Activated CD8-positive, alpha-beta memory T cell treated with anti-CD3 and anti-CD28 coated beads, Interleukin-2, amount 50 U/mL, for 1 hour (primary cell): ENCODE data around the gene PLSCR3.
"Not testable (repeated sequence)": the region's sequence is repeated elsewhere in the genome, so short reads cannot be mapped to it uniquely, and the experiment has no call there.

Experiments
- DNase-seq: peaks from one replicate; pipeline ENCODE4 v3.0.0-alpha.2; 2020; ENCODE audit errors: extremely low read depth

The PLSCR3 gene

GRCh38 chr17:7380855-7381683, 13.3 kb downstream of the PLSCR3 start, which contains the start of gene TNK1:
Gene TNK1, plus strand, starts transcription at chr17:7381089. Its CDS starts 1,838 bp downstream, at chr17:7382927.
- DNase-seq, result no peak

- no peak for DNase-seq
These were observed 14.0 kb downstream of the PLSCR3 start for GRCh38 chr17:7380321-7380720.

- DNase-seq, result no peak
These were observed 15.2 kb downstream of the PLSCR3 start for GRCh38 chr17:7379134-7379533.

- DNase-seq, result no peak
These were observed 20.0 kb downstream of the PLSCR3 start for GRCh38 chr17:7374353-7374752.

- DNase-seq, result no peak
These were observed 23.5 kb downstream of the PLSCR3 start for GRCh38 chr17:7370853-7371252.

GRCh38 chr17:7369825-7370224, 24.5 kb downstream of the PLSCR3 start:
- DNase-seq, result no peak

- not testable (repeated sequence) for DNase-seq
These were observed 25.7 kb downstream of the PLSCR3 start for GRCh38 chr17:7368599-7368994.

GRCh38 chr17:7367918-7368598, 26.3 kb downstream of the PLSCR3 start:
- DNase-seq, result no peak

GRCh38 chr17:7367083-7367482, 27.2 kb downstream of the PLSCR3 start:
- no peak for DNase-seq

- DNase-seq, result not testable (repeated sequence)
These were observed 28.4 kb downstream of the PLSCR3 start for GRCh38 chr17:7365963-7366362.

GRCh38 chr17:7363311-7363710, 31.0 kb downstream of the PLSCR3 start:
- no peak for DNase-seq

GRCh38 chr17:7361906-7362305, 32.4 kb downstream of the PLSCR3 start:
- DNase-seq, result no peak

- DNase-seq, result no peak
These were observed 36.9 kb downstream of the PLSCR3 start for GRCh38 chr17:7357381-7357780.

- DNase-seq, result no peak
These were observed 37.6 kb downstream of the PLSCR3 start for GRCh38 chr17:7356756-7357155.

- peak; percentile 35 for DNase-seq
These were observed 38.2 kb downstream of the PLSCR3 start for GRCh38 chr17:7356072-7356549.

- DNase-seq, result no peak
These were observed 38.8 kb downstream of the PLSCR3 start for GRCh38 chr17:7355573-7355972.

GRCh38 chr17:7355053-7355452, 39.3 kb downstream of the PLSCR3 start, which contains the start of gene TMEM95:
Gene TMEM95, plus strand, starts transcription at chr17:7355156. Its CDS starts 49 bp downstream, at chr17:7355205.
- DNase-seq, result no peak

- DNase-seq, result no peak
These were observed 40.0 kb downstream of the PLSCR3 start for GRCh38 chr17:7354262-7354843.

- no peak for DNase-seq
These were observed 41.3 kb downstream of the PLSCR3 start for GRCh38 chr17:7352910-7353635.

GRCh38 chr17:7352503-7352889, 41.8 kb downstream of the PLSCR3 start:
- no peak for DNase-seq

- peak; percentile 66 for DNase-seq
These were observed 42.4 kb downstream of the PLSCR3 start, which contains the start of gene KCTD11 for GRCh38 chr17:7351665-7352502. Gene KCTD11, plus strand, starts transcription at chr17:7352162.
